Measurements from ENCODE around the gene IFI27L1.

IFI27L1 gene

GRCh38 chr14:94079891-94080620 lies 1.1 kb upstream of the IFI27L1 start:
- DNase-seq (ENCODE audit: low spot score): no peak

GRCh38 chr14:94081386-94081820 lies 293 bp downstream of the IFI27L1 start:
- no peak for DNase-seq (ENCODE audit: low spot score)

GRCh38 chr14:94087891-94088290 lies 6.8 kb downstream of the IFI27L1 start:
- no peak for DNase-seq (ENCODE audit: low spot score)

GRCh38 chr14:94088516-94088915 lies 7.4 kb downstream of the IFI27L1 start:
- no peak for DNase-seq (ENCODE audit: low spot score)

GRCh38 chr14:94089479-94089878 lies 8.4 kb downstream of the IFI27L1 start:
- no peak for DNase-seq (ENCODE audit: low spot score)

- no peak for DNase-seq (ENCODE audit: low spot score)
These were observed 12.3 kb downstream of the IFI27L1 start for GRCh38 chr14:94093418-94093817.

GRCh38 chr14:94097091-94097490 lies 16.0 kb downstream of the IFI27L1 start:
- DNase-seq (ENCODE audit: low spot score): no peak

GRCh38 chr14:94098326-94098992 lies 17.3 kb downstream of the IFI27L1 start:
- DNase-seq (ENCODE audit: low spot score): no peak

GRCh38 chr14:94099006-94099405 lies 17.9 kb downstream of the IFI27L1 start:
- DNase-seq (ENCODE audit: low spot score): no peak

- no peak for DNase-seq (ENCODE audit: low spot score)
These were observed 19.7 kb downstream of the IFI27L1 start for GRCh38 chr14:94100847-94101246.

- no peak for DNase-seq (ENCODE audit: low spot score)
These were observed 20.6 kb downstream of the IFI27L1 start for GRCh38 chr14:94101748-94102147.

GRCh38 chr14:94102768-94103482 lies 21.8 kb downstream of the IFI27L1 start:
- no peak for DNase-seq (ENCODE audit: low spot score)

GRCh38 chr14:94103554-94104150 lies 22.5 kb downstream of the IFI27L1 start:
- no peak for DNase-seq (ENCODE audit: low spot score)

GRCh38 chr14:94104731-94105130 lies 23.6 kb downstream of the IFI27L1 start:
- no peak for DNase-seq (ENCODE audit: low spot score)

GRCh38 chr14:94109915-94110250 lies 28.8 kb downstream of the IFI27L1 start:
- no peak for DNase-seq (ENCODE audit: low spot score)

- no peak for DNase-seq (ENCODE audit: low spot score)
These were observed 29.6 kb downstream of the IFI27L1 start, which contains the start of gene IFI27 for GRCh38 chr14:94110552-94111181. Gene IFI27 (plus strand): TSS chr14:94110736.

GRCh38 chr14:94111276-94112095 lies 30.4 kb downstream of the IFI27L1 start:
- DNase-seq (ENCODE audit: low spot score): no peak

GRCh38 chr14:94112513-94113063 lies 31.5 kb downstream of the IFI27L1 start:
- DNase-seq (ENCODE audit: low spot score): no peak

GRCh38 chr14:94113073-94113472 lies 32.0 kb downstream of the IFI27L1 start:
- DNase-seq (ENCODE audit: low spot score): no peak

- no peak for DNase-seq (ENCODE audit: low spot score)
These were observed 32.4 kb downstream of the IFI27L1 start for GRCh38 chr14:94113490-94113889.
